GM21786 (cell line): ENCODE data around the gene OAT.

ENCODE experiments used
- ATAC-seq: cut with Tn5 transposase; IDR thresholded peaks from one replicate; pipeline ENCODE4 v1.9.1; 2021; ENCODE audit not compliant: unreplicated experiment

OAT gene

GRCh38 chr10:124407456-124407855 is 11.3 kb downstream of the OAT start:
- ATAC-seq: no peak

GRCh38 chr10:124403548-124403947 is 15.2 kb downstream of the OAT start:
- ATAC-seq: peak; percentile 83

- ATAC-seq: no peak
Measured at GRCh38 chr10:124402273-124402672, 16.4 kb downstream of the OAT start.

GRCh38 chr10:124401633-124402032 is 17.1 kb downstream of the OAT start:
- no peak for ATAC-seq

GRCh38 chr10:124394583-124394982 is 24.1 kb downstream of the OAT start:
- no peak for ATAC-seq

GRCh38 chr10:124392626-124393342 is 25.9 kb downstream of the OAT start:
- no peak for ATAC-seq

- no peak for ATAC-seq
Measured at GRCh38 chr10:124390471-124391187, 28.1 kb downstream of the OAT start.

- no peak for ATAC-seq
Measured at GRCh38 chr10:124389613-124390361, 28.9 kb downstream of the OAT start.

GRCh38 chr10:124388823-124389612 is 29.7 kb downstream of the OAT start:
- peak; percentile 86 for ATAC-seq

- ATAC-seq: no peak
Measured at GRCh38 chr10:124388476-124388822, 30.3 kb downstream of the OAT start.

GRCh38 chr10:124387078-124387874 is 31.4 kb downstream of the OAT start:
- no peak for ATAC-seq

GRCh38 chr10:124386186-124387077 is 32.3 kb downstream of the OAT start:
- no peak for ATAC-seq

GRCh38 chr10:124385627-124386185 is 33.0 kb downstream of the OAT start:
- ATAC-seq: no peak

- no peak for ATAC-seq
Measured at GRCh38 chr10:124384591-124385190, 34.0 kb downstream of the OAT start.

- no peak for ATAC-seq
Measured at GRCh38 chr10:124384172-124384571, 34.6 kb downstream of the OAT start.

GRCh38 chr10:124383496-124383895 is 35.2 kb downstream of the OAT start:
- ATAC-seq: no peak

GRCh38 chr10:124381011-124381611 is 37.6 kb downstream of the OAT start:
- ATAC-seq: no peak
